Osteoblast (primary cell): ENCODE results near the gene PDLIM5. TPM values are rescaled to one million over a fixed set of nuclear protein-coding genes. Genes with fewer than 3 reads are reported as not detected.

Experiments used
- DNase-seq: peaks from one replicate; pipeline ENCODE4 v3.0.0; 2011; ENCODE audit warnings: low spot score, mixed read lengths; ENCODE audit not compliant: insufficient read length; ENCODE audit errors: missing footprints
- H2AFZ ChIP-seq: 2 replicates; pipeline ENCODE4 v1.6.0; 2011; ENCODE audit warnings: mild to moderate bottlenecking, low read length
- H3K27ac ChIP-seq: 2 replicates; pipeline ENCODE4 v1.5.1; 2011; ENCODE audit warnings: mild to moderate bottlenecking, low read depth, low read length, moderate library complexity
- H3K27me3 ChIP-seq: 2 replicates; pipeline ENCODE4 v1.6.0; 2012; ENCODE audit warnings: mild to moderate bottlenecking, control low read depth, inconsistent platforms, low read length, moderate library complexity; ENCODE audit not compliant: insufficient read depth
- H3K36me3 ChIP-seq: 2 replicates; pipeline ENCODE4 v1.5.1; 2011; ENCODE audit warnings: mild to moderate bottlenecking, low read length, control low read depth, moderate library complexity; ENCODE audit not compliant: insufficient read depth
- H3K4me1 ChIP-seq: 2 replicates; pipeline ENCODE4 v1.5.1; 2011; ENCODE audit warnings: mild to moderate bottlenecking, low read length, control low read depth, moderate library complexity; ENCODE audit not compliant: insufficient read depth
- H3K4me2 ChIP-seq: 2 replicates; pipeline ENCODE4 v1.6.0; 2011; ENCODE audit warnings: mild to moderate bottlenecking, low read length; ENCODE audit not compliant: insufficient read depth
- H3K4me3 ChIP-seq: fragments of 200-600 bp; sonication (generic); 3 replicates; pipeline ENCODE4 v1.5.1; 2012; ENCODE audit warnings: mild to moderate bottlenecking, low read length, inconsistent platforms; ENCODE audit not compliant: insufficient read depth
- H3K79me2 ChIP-seq: 2 replicates; pipeline ENCODE4 v1.6.0; 2012; ENCODE audit warnings: mild to moderate bottlenecking, low read length, control low read depth, inconsistent platforms; ENCODE audit not compliant: insufficient read depth
- H3K9me3 ChIP-seq: 2 replicates; pipeline ENCODE4 v1.5.1; 2011; ENCODE audit warnings: low read depth, low read length, control low read depth
- H4K20me1 ChIP-seq: 2 replicates; pipeline ENCODE4 v1.6.0; 2012; ENCODE audit warnings: mild to moderate bottlenecking, low read length, control low read depth; ENCODE audit not compliant: insufficient read depth
- CTCF ChIP-seq: IDR thresholded peaks from 2 replicates; pipeline ENCODE4 v1.5.1; 2011; ENCODE audit warnings: mild to moderate bottlenecking, low read depth, low read length, moderate library complexity; ENCODE audit errors: extremely low read depth
- total RNA-seq: library from RNA; depleted of rRNA; stranded (reverse); fragments of >200 nt; gene quantifications from 2 replicates; pipeline ENCODE4 v1.2.3, GENCODE V29; 2012

Gene PDLIM5
- total RNA-seq, 1 donor: 312 TPM

GRCh38 chr4:94668724-94669123 lies 217.0 kb downstream of the PDLIM5 start:
- H3K4me3 ChIP-seq: no peak overlapping the region
- H3K79me2 ChIP-seq: no peaks in the 10 kb centered on the region
- H3K9me3 ChIP-seq: no peaks in the 10 kb centered on the region
- no peaks in the 10 kb centered on the region for H3K27me3 ChIP-seq
- no peak overlapping the region for H3K4me2 ChIP-seq
- peaks cover 36% of the 10 kb centered on the region for H3K36me3 ChIP-seq
- H3K4me1 ChIP-seq: peaks cover 9% of the 10 kb centered on the region
- no peaks in the 10 kb centered on the region for H4K20me1 ChIP-seq
- H2AFZ ChIP-seq: no peak overlapping the region
- TF ChIP-seq CTCF: no peak
- H3K27ac ChIP-seq: no peak overlapping the region
- no peak for DNase-seq

DNA sequence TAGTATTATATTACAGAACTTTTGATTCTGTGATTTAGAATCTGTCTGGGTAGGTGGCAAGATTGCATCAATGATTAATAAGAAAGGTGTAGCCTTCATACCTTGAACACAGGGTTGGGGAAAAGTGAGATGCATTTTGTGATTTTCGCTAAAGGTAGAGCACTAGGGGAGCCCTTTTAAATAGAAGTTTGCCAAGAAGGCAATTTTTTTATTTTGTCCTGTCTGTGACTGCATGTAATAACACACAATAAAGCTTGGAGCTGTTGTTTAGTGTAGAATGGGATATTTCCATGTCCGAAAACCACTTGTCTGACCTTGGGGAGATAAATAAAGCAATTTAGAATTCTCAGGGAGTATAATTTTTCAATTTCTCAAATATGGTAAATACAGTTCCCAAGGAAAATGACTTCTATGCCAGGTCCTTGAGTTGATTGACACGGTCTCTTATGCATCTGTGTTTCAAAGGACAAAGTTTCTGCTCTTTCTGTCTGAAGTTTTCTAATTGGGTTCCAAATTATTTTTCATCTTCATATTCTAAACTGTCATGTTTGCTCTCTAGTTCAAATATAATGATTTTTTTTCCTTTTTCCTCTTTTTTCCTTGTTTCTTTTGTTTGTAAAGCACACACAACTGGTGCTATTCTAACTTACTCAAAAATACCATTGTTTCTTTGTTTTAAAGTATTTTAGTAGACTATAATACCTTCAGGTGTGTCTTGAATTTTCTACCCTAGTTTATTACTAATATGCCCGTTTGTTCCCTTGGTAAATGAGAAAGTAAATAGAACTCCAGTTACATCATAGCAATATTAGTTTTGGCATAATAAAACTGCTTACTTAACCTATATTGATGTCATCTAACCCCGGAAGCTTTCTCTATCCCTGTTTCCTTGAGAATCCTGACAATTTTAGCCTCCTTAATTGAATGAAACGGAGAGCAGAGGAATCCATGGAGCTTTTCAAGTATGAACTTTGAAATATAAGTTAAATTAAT lies 218.2 kb downstream of the PDLIM5 start:
- Histone ChIP-seq H3K4me2 (no peak overlapping the region), H2AFZ (no peak overlapping the region), H4K20me1 (no peaks in the 10 kb centered on the region), H3K79me2 (no peaks in the 10 kb centered on the region), H3K27me3 (no peaks in the 10 kb centered on the region), H3K9me3 (no peaks in the 10 kb centered on the region), H3K27ac (peak overlapping the region; percentile 22), H3K36me3 (peaks cover 26% of the 10 kb centered on the region), H3K4me3 (no peak overlapping the region), H3K4me1 (peaks cover 9% of the 10 kb centered on the region)
- TF ChIP-seq CTCF: no peak
- DNase-seq: no peak

GRCh38 chr4:94671113-94671512 lies 219.4 kb downstream of the PDLIM5 start:
- no peak overlapping the region for H2AFZ ChIP-seq
- H3K9me3 ChIP-seq: no peaks in the 10 kb centered on the region
- H3K4me2 ChIP-seq: no peak overlapping the region
- H3K4me3 ChIP-seq: no peak overlapping the region
- H3K27me3 ChIP-seq: no peaks in the 10 kb centered on the region
- H3K36me3 ChIP-seq: peaks cover 25% of the 10 kb centered on the region
- H3K4me1 ChIP-seq: peaks cover 9% of the 10 kb centered on the region
- H4K20me1 ChIP-seq: no peaks in the 10 kb centered on the region
- H3K27ac ChIP-seq: no peak overlapping the region
- DNase-seq: no peak
- H3K79me2 ChIP-seq: no peaks in the 10 kb centered on the region
- no peak for TF ChIP-seq CTCF

- no peak for DNase-seq
- Histone ChIP-seq H4K20me1 (no peaks in the 10 kb centered on the region), H3K4me3 (no peak overlapping the region), H3K27ac (no peak overlapping the region), H2AFZ (no peak overlapping the region), H3K36me3 (no peaks in the 10 kb centered on the region), H3K4me1 (peaks cover 33% of the 10 kb centered on the region), H3K4me2 (no peak overlapping the region), H3K79me2 (no peaks in the 10 kb centered on the region), H3K27me3 (no peaks in the 10 kb centered on the region), H3K9me3 (no peaks in the 10 kb centered on the region)
- no peak for TF ChIP-seq CTCF
These were observed 222.2 kb downstream of the PDLIM5 start for GRCh38 chr4:94673961-94674360.
